Amygdala (tissue), 56 donors: ENCODE measurements around the gene EMSY.

ENCODE experiments used
- DNase-seq, 56 donors: peaks; one replicate each; lab custom pipeline; 2025; lab: John Stamatoyannopoulos, UW

EMSY gene

DNA sequence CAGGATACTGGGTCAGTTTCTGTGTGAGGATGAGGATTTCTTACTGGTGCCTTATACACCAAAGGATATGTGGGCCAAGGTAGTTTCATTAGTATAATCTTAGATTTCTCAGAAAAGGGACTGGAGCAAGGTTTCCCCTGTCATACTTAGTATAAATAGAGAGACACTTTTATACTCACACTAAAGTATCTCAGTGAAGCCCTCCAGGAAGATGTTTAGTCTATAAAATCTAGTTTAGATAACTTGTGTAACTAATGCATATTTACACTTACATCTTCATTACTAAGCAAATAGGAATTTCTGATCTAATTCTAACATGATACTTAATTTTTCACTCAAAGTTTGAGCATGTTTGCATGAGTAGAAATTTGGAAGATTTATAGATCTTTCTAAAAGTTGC is 11.1 kb downstream of the EMSY start:
- no peak for DNase-seq

DNA sequence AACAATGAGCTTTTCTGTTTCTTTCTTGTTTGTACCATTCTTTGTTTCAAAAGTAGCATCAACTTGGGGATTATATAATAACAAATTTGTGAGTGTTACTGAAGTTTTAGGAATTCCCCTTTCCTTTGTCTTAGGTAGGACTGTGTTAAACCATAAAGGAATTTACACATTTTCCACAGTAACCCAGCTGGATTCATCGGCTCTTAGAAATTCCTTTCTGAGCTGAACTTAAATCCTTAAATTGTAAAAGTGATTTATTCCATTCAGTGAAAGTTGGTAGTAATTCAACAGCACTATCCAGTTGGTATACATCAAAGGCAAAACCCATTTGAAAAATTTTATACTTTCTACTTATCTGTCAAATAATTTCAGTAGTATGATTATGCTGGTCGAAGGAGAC is 11.8 kb downstream of the EMSY start:
- DNase-seq: no peak

DNA sequence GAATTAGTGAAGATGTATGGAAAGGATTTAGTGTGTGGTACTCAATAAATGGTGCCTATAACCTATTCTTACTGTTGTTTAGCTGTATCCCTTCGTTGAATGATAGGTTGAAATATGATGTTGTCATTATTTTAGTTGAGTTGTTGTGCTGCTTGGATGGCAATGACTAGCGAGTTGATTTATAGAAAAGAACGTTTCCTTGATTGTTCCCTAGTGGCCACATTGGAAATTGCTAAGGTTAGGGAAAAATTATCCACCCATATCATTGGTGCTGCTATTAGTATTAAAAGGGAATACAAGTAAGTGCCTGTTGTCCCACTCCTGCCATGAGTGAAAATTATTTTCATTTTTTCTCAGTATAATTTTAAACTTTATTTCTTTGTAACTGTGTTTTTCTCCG is 14.5 kb downstream of the EMSY start:
- no peak for DNase-seq

DNA sequence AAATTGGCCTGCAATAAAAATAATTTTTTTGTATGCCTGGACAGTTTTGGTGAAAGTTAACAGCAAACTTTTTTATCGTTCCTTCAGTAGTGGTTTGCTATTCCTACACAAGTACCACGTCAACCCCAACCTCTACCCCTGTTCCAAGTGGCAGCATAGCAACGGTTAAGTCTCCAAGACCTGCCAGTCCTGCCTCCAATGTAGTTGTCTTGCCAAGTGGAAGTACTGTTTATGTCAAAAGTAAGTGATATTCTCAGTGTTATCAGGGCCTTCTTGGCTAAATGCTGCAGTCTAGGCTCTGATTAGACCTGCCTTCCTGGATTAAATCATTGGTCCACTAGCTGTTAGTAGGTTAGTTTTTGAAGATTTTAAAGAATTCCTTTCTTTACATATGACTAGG is 15.0 kb downstream of the EMSY start:
- DNase-seq: no peak

DNA sequence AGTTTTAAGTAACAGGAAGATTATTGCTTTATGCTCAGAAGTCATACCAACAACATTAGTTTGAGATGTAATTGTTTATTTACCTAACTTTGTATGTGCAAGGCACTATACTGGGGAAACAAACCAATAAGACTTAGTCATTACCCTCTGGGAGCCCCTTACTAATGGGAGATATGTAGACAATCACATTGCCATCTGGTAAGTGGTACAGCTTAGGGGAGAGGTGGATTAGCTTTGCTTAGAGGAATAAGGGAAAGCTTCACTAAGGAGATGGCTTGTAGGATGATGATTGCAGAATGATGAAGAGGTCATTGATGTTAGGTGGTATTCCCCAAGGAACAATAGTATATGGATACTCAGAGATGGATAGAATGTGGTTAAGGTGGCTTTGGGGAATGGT is 17.5 kb downstream of the EMSY start:
- DNase-seq: no peak

DNA sequence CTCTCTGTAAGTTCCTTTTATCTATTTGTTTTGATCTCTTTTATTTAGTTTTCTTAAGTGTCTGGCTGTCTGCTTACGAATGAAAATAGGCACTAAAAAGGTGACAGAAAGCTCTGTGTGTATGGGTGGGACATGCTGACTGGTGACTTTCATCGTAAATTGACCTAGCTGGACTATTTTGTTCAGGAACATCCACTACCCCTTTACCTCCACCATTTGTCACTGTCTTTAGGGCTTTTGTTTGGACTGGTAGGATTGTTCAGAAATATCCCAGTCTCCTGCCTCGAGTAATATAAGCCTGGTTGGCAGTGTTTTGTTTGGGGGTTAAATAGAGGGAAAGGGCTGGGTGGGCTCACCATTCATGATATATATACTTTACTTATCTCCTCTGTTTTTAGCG is 20.9 kb downstream of the EMSY start:
- DNase-seq: no peak

DNA sequence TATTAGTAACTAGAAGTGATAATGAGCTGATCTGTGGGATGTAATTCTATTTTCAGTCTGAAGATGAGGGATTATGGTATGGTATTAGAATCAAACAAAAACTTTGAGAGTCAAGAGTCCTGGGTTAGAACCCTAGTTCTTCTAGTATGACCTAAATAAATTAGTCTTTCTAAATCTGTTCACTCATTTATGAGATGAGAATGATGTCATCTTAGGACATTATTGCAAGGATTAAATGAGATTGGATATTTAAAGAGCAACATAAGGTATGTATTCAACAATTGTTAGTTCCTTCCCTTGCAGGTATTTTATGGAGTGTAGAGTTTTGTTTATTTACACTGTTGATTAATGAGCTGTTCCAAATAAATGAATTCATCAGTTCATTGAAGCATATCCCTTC is 21.8 kb downstream of the EMSY start:
- no peak for DNase-seq

DNA sequence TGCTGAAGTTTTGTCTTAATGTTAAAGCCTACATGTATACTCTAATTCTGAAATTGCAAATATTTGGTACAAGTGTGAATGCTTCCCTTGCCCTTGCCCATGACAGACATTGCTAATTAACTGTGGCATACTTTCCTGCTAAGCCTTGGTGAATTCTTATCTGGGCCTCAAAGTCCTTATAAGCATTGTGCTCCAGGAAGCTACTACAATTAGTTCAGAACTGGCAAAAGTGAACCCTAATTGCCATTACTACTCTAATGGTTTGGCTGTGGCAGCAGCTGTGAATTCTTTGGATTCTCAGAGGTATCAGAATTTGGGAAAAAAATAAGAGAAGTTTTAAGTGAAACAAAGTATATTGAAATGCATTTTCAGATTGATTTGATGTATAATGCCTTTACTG is 24.3 kb downstream of the EMSY start:
- no peak for DNase-seq

DNA sequence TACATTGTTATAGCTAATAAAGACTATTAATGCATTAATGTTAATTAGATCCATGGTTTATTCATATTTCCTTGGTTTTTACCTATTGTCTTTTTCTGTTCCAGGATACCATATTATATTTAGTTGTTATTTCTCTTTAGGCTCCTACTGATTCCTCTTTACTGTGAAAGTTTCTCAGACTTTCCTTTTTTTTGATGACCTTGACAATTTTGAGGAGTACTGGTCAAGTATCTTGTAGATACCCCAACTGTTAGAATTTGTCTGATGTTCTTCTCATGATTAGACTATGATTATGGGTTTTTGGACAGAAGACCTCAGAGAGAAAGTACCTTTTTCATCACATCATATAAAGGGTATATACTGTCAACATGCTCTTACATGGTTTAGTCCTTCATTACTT is 26.6 kb downstream of the EMSY start:
- no peak for DNase-seq

DNA sequence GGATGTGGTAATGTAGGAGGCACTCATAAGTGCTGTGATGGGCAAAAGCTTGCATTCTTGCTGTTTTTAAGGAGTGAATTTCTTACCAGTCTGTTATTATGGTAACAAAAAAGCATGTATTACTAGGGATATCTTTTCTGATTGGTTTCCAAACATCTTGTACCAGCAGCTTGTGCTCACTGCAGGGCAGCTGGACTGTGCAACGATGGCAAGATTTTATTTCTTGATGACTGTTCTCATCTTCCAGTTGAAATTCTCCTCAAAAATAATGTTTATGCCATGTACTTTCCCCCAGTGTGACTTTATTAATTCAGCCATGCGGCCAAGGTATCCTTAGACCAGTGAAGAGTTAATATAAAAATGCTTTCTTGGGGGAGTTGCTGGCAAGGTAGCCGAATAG is 35.4 kb downstream of the EMSY start:
- no peak for DNase-seq

DNA sequence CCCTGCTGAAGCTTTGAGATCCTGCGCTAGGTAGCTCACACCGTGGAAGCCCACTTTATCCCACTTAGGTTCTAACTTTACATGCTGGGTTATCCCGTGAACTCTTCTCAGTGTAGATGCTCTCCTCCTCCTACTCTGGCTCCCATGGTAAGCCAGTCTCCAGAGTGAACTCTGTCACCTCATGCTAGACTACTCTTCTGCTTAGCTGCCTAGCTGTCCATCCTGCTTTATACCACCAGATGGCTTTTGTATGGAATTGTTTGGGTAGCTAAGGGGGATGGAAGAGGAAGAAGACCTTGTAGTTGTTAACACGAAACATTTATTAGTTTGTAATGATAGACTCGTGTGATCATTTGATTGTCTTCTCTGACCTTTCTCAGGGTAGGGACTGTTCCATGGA is 46.8 kb downstream of the EMSY start:
- DNase-seq: no peak

DNA sequence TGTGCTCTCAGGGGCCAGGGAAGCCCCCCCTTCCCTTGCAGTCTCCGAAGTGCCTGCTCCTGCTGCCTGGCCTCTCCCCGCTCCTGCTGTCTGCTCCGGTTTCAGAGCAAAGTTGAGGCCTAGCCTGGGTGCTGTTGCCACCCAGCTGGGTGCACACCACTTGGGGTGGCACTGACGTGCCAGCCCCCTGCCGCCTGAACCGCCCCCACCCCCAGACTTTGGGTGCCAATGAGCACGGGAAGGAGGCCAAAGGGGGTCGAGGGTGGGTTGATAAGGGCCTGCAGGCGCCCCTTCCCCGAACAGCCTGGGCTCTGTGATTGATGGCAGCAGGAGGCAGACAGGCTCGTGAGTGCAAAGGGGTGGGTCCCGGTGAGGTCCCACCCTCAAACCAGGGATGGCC is 48.2 kb downstream of the EMSY start:
- no peak for DNase-seq

DNA sequence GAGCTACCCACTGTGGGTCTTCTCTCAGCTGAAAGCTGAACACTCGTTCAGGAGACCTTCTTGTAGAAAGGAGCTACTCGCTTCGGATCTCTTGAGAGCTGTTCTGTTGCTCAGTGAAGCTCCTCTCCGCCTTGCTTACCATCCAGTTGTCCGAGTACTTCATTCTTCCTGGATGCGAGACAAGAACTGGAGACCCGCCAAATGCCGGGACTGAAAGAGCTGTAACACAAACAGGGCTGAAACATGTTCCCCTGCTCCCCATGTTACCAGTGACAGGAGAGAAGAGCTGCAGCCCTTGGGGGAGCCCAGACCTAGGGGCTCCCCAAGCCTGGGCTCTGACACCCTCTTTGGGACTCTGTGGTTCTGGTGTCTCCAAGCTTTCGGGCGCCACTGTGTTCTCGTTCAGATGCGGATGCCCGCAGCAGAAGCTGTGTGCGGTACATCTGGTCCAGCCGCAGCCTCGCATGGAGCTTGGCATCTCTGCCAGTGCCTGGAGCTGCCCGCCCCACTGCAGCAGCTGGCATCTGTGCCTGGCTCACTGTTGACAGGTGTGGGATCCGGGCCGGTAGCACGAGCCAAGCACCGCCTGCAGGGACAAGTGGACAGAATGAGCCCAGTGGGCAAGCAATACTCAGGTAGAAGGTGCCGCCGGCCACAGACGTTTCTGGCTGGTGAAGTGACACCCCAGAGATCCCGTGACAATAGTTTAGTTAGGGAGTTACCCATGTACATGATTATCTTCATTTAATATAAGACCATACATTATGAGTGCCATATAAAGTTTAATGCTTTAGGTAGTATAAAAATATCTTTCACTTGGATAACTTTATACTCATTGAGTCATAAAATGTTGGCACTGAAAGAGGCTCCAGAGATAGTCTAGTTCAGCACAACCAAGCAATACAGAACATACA is 49.1 kb downstream of the EMSY start:
- no peak for DNase-seq

DNA sequence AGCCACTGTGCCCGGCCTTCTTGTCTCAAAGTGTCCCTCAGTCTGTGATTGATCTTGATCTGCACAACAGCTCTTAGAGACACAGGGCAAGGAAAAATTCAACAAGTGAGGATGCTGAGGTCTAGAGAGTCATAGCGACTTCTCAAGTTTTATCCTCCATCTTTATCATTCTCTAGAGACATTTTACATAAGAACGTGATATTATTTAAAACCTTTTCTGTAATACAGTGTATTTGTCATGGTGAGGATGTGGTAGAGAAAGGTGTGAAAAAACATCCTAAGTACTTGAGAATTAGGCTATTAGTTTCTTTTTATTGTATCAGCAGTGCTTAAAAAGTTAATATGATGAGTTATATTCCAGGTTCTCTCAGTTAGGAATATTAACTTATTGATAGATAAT is 50.2 kb downstream of the EMSY start:
- DNase-seq: no peak

DNA sequence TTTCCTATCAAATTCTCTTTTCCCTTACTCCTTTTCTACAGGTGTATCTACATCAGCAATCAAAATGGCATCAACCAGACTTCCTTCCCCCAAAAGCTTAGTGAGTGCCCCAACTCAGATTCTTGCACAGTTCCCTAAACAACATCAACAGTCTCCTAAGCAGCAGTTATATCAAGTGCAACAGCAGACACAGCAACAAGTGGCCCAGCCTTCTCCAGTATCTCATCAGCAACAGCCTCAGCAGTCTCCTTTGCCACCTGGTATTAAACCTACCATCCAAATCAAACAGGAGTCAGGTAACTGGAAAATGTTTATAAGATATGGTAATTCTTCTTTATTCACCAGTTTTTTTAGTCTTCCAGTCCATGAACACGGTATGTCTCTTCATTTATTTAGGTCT is 51.4 kb downstream of the EMSY start:
- DNase-seq: no peak

DNA sequence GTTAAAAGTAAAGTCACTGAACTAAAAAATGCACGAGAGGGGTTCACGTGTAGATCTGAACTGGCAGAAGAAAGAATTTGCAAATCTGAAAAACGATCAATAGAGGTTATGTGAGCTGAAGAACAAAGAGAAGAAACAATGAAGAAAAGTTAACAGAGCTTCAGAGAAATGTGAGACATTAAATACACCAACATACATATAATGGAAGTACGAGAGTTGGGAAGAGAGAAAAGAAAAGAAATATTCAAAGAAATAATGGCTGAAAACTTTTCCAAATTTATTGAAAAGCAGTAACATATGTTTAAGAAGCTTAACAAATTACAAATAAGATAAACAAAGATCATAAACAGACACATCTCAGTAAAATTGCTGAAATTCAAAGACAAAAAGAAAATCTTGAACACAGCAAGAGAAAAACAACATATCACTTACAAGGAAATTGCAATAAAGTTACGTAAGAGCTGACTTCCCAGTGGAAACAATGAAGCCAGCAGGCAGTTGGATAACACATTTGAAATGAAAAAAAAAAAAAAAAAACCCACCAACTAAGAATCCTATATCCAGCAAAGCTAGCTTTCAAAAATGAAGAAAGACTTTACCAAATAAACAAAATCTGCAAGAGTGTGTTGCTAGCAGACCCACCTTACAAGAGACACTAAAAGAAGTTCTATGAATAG is 56.8 kb downstream of the EMSY start:
- DNase-seq: no peak

DNA sequence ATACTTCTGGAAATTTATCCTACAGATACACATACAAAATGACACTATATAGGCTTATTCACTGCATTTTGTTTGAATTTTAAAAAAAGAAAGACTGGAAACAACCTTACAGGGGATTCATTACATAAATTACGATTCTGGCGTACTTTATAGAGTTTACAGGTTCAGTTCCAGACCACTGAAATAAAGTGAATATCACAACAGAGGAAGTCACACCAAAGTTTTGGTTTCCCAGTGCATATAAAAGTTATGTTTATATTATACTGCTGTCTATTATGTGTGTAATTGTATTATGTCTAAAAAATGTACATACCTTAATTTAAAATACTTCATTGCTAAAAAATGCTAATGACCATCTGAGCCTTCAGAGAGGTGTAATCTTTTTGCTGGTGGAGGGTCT is 62.0 kb downstream of the EMSY start:
- no peak for DNase-seq

DNA sequence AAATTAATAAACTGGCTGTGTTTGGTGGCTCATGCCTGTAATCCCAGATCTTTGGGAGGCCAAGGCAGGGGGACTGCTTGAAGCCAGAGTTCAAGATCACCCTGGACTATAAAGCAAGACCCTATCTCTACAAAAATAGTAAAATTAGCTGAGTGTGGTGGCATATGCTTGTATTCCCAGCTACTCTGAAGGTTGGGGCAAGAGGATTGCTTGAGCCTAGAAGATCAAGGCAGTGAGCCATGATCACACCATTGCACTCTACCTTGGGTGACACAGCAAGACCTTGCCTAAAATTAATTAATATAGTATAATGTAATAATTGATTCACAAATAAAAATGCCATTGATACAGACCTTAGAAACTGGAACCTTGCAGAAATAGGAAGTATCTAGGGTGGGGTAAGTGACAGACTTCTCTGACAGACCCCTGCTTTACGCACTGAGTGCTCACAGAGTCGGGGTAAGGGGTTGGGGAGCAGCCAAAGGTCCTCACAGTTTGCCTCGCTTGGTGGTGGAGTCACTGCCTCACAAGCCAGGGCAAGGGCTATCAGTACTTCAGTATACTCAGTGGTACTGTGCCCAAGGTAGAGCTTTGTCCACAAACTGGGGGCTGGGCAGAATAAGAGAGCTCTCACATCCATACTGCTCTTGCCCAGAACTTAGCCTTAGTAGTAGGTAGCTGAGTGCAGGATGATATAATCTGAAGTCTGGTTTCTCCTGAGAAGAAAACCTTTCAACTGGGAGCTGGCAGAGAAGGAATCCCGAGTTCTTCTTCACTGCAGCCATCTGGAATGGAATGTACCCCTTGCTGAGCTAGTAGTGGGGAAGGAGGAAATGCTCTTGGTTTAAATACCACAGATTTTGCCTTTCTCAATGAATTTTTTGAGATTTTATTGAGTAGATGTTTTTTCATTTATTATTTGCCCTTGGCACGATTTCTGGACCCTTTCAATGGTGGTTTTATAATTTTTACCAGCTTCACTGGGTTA is 65.5 kb downstream of the EMSY start:
- no peak for DNase-seq

DNA sequence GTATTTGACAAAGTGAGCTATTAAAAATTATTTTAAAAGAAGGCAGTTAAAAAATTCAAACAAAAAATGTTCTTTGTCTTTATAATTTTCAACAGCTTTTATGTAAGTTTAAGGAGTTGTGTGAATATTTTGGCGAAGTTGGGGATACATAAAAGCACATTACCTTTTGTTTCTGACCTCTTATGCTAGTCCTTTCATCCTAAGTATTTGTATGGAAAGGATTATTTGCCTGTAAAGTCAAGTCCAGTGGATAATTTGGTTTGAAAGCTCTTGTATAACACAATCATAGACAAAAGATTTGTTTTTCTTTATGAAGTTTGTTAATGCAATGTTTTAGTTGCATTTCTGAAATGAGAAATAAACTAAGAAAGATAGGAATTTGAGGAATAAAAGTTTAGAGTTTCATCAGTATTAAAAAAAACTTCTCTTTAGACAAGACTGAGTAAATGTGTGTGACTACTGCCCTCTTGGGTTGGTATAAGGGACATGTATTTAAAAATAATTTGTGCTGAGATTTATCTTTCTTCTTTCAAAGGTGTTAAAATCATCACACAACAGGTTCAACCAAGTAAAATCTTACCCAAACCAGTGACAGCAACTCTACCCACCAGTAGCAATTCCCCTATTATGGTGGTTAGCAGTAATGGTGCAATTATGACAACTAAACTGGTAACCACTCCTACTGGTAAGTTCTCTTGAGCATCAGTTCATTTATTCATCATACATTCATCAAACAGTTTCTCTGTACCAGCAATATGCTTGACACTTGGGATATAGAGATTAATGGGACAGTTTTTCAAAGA is 68.2 kb downstream of the EMSY start:
- DNase-seq: no peak

DNA sequence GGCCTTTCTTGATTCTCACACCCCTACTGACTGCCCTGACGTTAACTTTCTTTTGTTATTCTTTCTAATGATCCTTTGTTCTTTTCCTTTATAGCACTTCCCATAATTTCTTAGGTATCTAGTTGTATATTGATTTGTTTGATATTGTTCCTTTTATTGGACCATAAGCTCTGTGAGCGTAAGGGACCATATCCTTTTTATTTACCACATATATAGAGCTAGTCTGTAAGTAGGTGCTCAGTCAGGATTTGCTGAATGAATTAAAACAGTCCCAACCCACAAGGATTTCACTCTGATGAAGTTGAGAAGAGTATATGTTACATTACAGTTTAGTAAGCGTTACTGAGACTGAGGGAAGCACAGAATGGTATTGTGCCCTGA is 68.8 kb downstream of the EMSY start:
- DNase-seq: no peak
